ENCODE results near the gene IL16. TPM values are rescaled to one million over a fixed set of nuclear protein-coding genes. Genes with fewer than 3 reads are reported as not detected.

The IL16 gene
- total RNA-seq, 1 donor from 2014 or later = 0.79 TPM

- Histone ChIP-seq H3K27me3 (ENCODE audit: control insufficient read depth, insufficient read depth, low read length) (peaks cover 2% of the 10 kb centered on the region), H3K36me3 (ENCODE audit: control insufficient read depth, insufficient read depth, low read length) (no peaks in the 10 kb centered on the region), H3K4me3 (ENCODE audit: low read depth, low read length) (no peak overlapping the region)
- FAIRE-seq (no peak), DNase-seq (ENCODE audit: low read depth) (no peak)
- no peak for TF ChIP-seq CTCF (IDR thresholded peaks at IDR 0.05; ENCODE audit: insufficient read depth, low read length, severe bottlenecking)
Observed at GRCh38 chr15:81183439-81183775, 13.3 kb upstream of the IL16 start.

GRCh38 chr15:81184188-81184587 is 12.5 kb upstream of the IL16 start:
- TF ChIP-seq CTCF (IDR thresholded peaks at IDR 0.05; ENCODE audit: insufficient read depth, low read length, severe bottlenecking) = no peak
- Histone ChIP-seq H3K4me3 (ENCODE audit: low read depth, low read length) (no peak overlapping the region), H3K36me3 (ENCODE audit: control insufficient read depth, insufficient read depth, low read length) (no peaks in the 10 kb centered on the region), H3K27me3 (ENCODE audit: control insufficient read depth, insufficient read depth, low read length) (peaks cover 2% of the 10 kb centered on the region)
- FAIRE-seq (no peak), DNase-seq (ENCODE audit: low read depth) (no peak)

GRCh38 chr15:81185631-81186295 is 10.9 kb upstream of the IL16 start:
- DNase-seq (ENCODE audit: low read depth) (no peak), FAIRE-seq (no peak)
- TF ChIP-seq CTCF (IDR thresholded peaks at IDR 0.05; ENCODE audit: insufficient read depth, low read length, severe bottlenecking) = no peak
- Histone ChIP-seq H3K4me3 (ENCODE audit: low read depth, low read length) (no peak overlapping the region), H3K36me3 (ENCODE audit: control insufficient read depth, insufficient read depth, low read length) (no peaks in the 10 kb centered on the region), H3K27me3 (ENCODE audit: control insufficient read depth, insufficient read depth, low read length) (peaks cover 2% of the 10 kb centered on the region)

- Histone ChIP-seq H3K27me3 (ENCODE audit: control insufficient read depth, insufficient read depth, low read length) (no peaks in the 10 kb centered on the region), H3K4me3 (ENCODE audit: low read depth, low read length) (no peak overlapping the region), H3K36me3 (ENCODE audit: control insufficient read depth, insufficient read depth, low read length) (no peaks in the 10 kb centered on the region)
- DNase-seq (ENCODE audit: low read depth) (no peak), FAIRE-seq (no peak)
- TF ChIP-seq CTCF (IDR thresholded peaks at IDR 0.05; ENCODE audit: insufficient read depth, low read length, severe bottlenecking) = no peak
Observed at GRCh38 chr15:81188354-81188753, 8.3 kb upstream of the IL16 start.

GRCh38 chr15:81189583-81190283 is 6.9 kb upstream of the IL16 start:
- FAIRE-seq (no peak), DNase-seq (ENCODE audit: low read depth) (no peak)
- no peak for TF ChIP-seq CTCF (IDR thresholded peaks at IDR 0.05; ENCODE audit: insufficient read depth, low read length, severe bottlenecking)

More at GRCh38 chr15:81189583-81190283, 6.9 kb upstream of the IL16 start:
- Histone ChIP-seq H3K36me3 (ENCODE audit: control insufficient read depth, insufficient read depth, low read length) (no peaks in the 10 kb centered on the region), H3K4me3 (ENCODE audit: low read depth, low read length) (no peak overlapping the region), H3K27me3 (ENCODE audit: control insufficient read depth, insufficient read depth, low read length) (no peaks in the 10 kb centered on the region)

Data from bronchial epithelial cell (primary cell).